SK-N-MC (cell line): Measurements from ENCODE around the gene CASKIN2.

Experiments
- DNase-seq: peaks from one replicate; pipeline ENCODE4 v3.0.0-alpha.2; 2011; ENCODE audit warnings: low read depth, low spot score
- H3K27ac ChIP-seq: fragments of 200-600 bp; sonication (generic); 2 replicates; pipeline ENCODE4 v1.5.1; 2016; ENCODE audit warnings: mixed run types
- H3K36me3 ChIP-seq: fragments of 200-600 bp; sonication (generic); 2 replicates; pipeline ENCODE4 v1.6.1; 2017; ENCODE audit warnings: antibody characterized with exemption, low read length, mixed read lengths; ENCODE audit not compliant: insufficient read depth
- H3K4me3 ChIP-seq: fragments of 200-600 bp; sonication (generic); 2 replicates; pipeline ENCODE4 v1.5.1; 2016
- H3K9ac ChIP-seq: fragments of 200-600 bp; sonication (generic); 2 replicates; pipeline ENCODE4 v1.8.0; 2017; ENCODE audit warnings: mixed run types, mixed read lengths; ENCODE audit not compliant: insufficient read length
- H3K9me3 ChIP-seq: fragments of 200-600 bp; sonication (generic); 2 replicates; pipeline ENCODE4 v1.6.1; 2017; ENCODE audit warnings: low read depth, mild to moderate bottlenecking, antibody characterized with exemption, low read length, moderate library complexity, mixed read lengths
- EZH2 ChIP-seq: fragments of 200-600 bp; sonication (generic); IDR thresholded peaks from one replicate; pipeline ENCODE4 v1.6.1; 2017; ENCODE audit warnings: antibody characterized with exemption
- FOXP2 ChIP-seq: optimal IDR thresholded peaks from 2 replicates; pipeline ENCODE3; 2011; ENCODE audit warnings: mild to moderate bottlenecking, moderate library complexity; ENCODE audit not compliant: insufficient read depth; ENCODE audit errors: extremely low read length, control extremely low read depth
- POLR2AphosphoS5 ChIP-seq: IDR thresholded peaks from 2 replicates; pipeline ENCODE4 v1.6.1; 2012; ENCODE audit warnings: mild to moderate bottlenecking, low read depth, low read length, borderline replicate concordance

Gene CASKIN2

DNA sequence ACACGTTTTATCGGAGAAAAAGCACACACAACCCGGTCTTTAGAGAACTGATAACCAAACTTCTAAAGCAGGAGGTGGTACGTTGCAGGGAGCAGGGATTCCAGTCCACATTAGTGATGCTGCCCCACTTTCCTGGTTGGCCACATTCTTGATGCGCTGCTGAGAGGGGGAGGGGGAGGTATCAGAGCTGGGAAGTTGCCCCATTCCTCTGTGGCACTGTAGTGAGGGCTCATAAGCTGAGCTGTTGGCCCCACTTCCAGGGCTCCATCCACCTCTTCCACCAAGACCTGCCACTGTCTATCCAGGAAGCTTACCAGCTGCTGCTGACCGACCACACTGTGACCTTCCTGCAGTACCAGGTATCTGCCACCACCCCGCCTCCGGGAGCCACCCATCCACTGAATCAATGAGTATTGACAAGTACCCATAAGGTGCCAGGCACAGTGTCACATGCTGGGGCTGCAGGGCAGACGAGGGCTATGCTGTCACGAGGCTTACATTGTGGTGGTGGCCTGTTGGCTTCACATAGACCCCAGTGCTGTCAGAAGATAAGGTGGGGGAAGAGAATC is 2.0 kb upstream of the CASKIN2 start:
- Histone ChIP-seq H3K27ac (no peak overlapping the region), H3K9ac (peak overlapping the region; percentile 78), H3K4me3 (peak overlapping the region; percentile 85), H3K9me3 (no peaks in the 10 kb centered on the region), H3K36me3 (no peaks in the 10 kb centered on the region)
- no peak for DNase-seq
- no peak for TF ChIP-seq EZH2
- no peak for TF ChIP-seq FOXP2
- TF ChIP-seq POLR2AphosphoS5, result no peak

DNA sequence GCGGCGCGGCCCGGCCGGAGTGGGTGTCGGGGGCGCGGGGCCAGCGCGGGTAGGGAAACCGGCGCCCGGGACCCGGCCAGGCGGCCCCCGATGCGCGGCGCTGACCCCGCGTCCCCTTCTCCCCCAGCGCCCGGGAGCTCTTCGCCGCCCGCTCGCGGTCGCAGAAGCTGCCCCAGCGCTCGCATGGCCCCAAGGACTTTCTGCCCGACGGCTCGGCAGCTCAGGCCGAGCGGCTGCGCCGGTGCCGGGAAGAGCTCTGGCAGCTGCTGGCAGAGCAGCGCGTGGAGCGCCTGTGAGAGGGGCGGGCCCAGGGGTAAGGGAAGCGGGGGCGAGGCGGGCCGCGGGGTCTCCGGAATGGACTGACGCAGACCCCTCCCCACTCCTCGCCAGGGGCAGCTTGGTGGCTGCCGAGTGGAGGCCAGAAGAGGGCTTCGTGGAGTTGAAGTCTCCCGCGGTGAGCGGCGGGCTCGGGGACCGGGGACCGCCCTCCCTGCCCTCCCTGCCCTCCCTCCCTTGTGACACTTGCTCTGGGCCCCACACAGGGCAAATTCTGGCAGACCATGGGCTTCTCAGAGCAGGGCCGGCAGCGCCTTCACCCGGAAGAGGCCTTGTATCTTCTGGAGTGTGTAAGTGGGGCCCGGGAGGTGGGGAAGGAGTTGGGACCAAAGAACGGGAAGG is 1.4 kb upstream of the CASKIN2 start:
- H3K27ac ChIP-seq, result no peak overlapping the region
- DNase-seq, result no peak
- peak overlapping the region; percentile 78 for H3K9ac ChIP-seq
- no peaks in the 10 kb centered on the region for H3K9me3 ChIP-seq
- peak overlapping the region; percentile 85 for H3K4me3 ChIP-seq
- no peak for TF ChIP-seq FOXP2
- TF ChIP-seq EZH2, result no peak
- TF ChIP-seq POLR2AphosphoS5, result no peak
- H3K36me3 ChIP-seq, result no peaks in the 10 kb centered on the region

DNA sequence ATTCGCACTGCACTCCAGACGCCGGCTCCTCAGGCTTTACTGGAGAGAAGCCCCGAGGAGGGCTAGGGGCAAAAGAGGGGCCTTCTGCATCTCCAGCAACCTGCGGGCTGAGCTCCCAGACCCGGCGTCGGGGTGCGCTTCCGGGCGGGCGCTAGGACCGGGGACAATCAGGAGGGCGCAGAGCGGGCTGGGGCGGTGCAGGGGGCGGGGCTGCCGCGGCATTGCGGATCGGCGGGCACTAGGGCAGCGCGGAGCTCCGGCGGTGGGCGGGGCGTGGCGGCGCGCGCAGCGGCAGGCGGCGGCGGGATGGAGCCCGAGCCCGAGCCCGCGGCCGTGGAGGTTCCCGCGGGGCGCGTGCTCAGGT is 900 bp upstream of the CASKIN2 start, which contains the start of gene TSEN54:
Gene TSEN54, plus strand, starts transcription at position 274 of the 364 bp plus-strand sequence. Its CDS starts 33 bp downstream, at position 307.
- H3K9ac ChIP-seq, result peak within 1 kb of the TSS; percentile 78
- H3K9me3 ChIP-seq, result no peaks in the 10 kb centered on the region
- no peak within 1 kb of the TSS for H3K27ac ChIP-seq

DNA sequence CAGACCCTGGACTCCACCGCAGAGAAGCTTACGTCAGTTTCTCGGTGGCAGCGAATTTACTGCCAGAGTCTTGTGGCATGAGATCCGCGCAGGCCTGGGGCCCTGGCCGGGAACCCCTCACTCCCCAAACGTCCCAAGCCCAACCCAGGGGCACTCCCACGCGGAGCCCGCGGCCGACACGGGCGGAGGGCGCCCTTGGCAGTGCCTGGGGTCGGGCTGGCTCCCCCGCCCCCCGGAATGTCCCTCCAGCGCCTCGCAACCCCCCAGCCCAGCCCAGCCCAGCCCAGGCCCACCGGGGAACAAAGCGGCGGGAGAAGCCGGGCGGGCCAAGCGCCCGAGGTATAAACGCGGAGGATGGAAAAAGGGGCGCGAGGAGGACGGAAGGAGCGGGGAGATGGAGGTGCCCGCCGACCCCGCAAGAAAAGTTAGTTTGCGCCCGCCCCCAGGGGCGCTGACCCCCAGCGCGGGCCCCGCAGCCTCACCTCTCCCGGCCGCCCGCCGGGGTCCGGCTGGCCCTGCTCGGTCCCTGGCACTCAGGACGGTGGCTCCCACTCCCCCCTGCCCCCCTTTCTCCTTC is 330 bp downstream of the CASKIN2 start:
- Histone ChIP-seq H3K4me3 (peak overlapping the region; percentile 85), H3K9me3 (no peaks in the 10 kb centered on the region), H3K27ac (no peak overlapping the region), H3K9ac (peak overlapping the region; percentile 76), H3K36me3 (no peaks in the 10 kb centered on the region)
- no peak for DNase-seq
- no peak for TF ChIP-seq POLR2AphosphoS5
- no peak for TF ChIP-seq EZH2
- TF ChIP-seq FOXP2, result no peak

More for the DNA sequence above, 900 bp upstream of the CASKIN2 start, which contains the start of gene TSEN54:
- no peak for TF ChIP-seq POLR2AphosphoS5
- peak; percentile 25 for TF ChIP-seq FOXP2
- TF ChIP-seq EZH2, result no peak
- peak within 1 kb of the TSS; percentile 85 for H3K4me3 ChIP-seq
- no peaks in the 10 kb centered on the region for H3K36me3 ChIP-seq
- peak; percentile 14 for DNase-seq

DNA sequence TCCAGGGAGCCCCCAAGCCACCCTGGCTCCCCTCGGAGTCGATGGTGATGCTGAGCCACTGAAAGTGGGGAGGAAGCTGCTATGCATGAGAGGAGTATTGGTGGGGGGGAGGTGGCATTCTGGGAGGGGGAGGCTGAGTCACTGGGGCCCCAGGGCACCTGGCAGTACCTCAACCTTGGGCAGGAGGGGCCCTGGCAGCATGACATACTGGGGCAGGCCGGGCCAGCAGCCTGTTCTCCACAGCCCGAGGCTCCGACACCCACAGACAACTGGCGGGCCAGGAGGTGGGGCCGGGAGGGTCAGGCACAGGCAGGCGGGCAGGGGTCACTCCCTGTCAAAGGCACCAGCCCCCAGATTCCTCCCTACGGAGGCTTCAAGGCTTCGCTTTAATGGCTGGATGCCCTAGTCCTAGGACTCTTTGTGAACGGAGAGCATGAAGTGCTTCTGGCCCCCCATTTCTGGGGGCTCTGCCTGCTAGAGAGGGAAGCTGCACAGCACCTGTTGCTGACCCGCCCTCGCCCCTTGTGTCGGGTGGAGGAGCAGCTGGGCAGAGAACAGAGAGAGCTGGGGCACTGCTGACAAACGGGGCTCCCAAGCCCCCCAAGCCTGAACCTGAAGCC is 928 bp downstream of the CASKIN2 start:
- H3K36me3 ChIP-seq, result no peaks in the 10 kb centered on the region
- H3K9me3 ChIP-seq, result no peaks in the 10 kb centered on the region
- no peak for DNase-seq
- no peak overlapping the region for H3K27ac ChIP-seq
- TF ChIP-seq FOXP2 (no peak), EZH2 (no peak), POLR2AphosphoS5 (no peak)
- H3K9ac ChIP-seq, result peak overlapping the region; percentile 76
- H3K4me3 ChIP-seq, result peak overlapping the region; percentile 85

DNA sequence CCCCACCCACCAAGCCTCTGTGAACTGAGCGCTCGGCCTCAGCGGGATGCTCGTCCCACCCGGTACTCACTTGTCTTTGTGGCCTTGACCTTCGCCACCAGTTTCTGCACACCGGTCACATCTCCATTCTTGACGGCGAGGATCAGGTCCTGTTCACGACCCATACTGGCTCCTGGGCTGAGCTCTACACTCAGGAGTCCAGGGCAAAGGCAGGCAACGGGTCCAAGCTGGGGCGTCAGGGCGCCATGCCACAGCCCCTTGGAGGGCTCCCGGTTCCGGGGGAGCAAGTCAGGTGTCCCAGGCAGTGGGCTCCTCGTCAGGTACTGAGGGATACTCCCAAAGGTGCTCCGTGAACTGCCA is 1.7 kb downstream of the CASKIN2 start:
- H3K9ac ChIP-seq, result no peak overlapping the region
- H3K36me3 ChIP-seq, result no peaks in the 10 kb centered on the region
- no peak for TF ChIP-seq FOXP2
- no peak for TF ChIP-seq POLR2AphosphoS5
- no peak for TF ChIP-seq EZH2
- H3K9me3 ChIP-seq, result no peaks in the 10 kb centered on the region
- no peak overlapping the region for H3K27ac ChIP-seq
- peak overlapping the region; percentile 85; the same call in 1 of the 2 replicates for H3K4me3 ChIP-seq
- no peak for DNase-seq

DNA sequence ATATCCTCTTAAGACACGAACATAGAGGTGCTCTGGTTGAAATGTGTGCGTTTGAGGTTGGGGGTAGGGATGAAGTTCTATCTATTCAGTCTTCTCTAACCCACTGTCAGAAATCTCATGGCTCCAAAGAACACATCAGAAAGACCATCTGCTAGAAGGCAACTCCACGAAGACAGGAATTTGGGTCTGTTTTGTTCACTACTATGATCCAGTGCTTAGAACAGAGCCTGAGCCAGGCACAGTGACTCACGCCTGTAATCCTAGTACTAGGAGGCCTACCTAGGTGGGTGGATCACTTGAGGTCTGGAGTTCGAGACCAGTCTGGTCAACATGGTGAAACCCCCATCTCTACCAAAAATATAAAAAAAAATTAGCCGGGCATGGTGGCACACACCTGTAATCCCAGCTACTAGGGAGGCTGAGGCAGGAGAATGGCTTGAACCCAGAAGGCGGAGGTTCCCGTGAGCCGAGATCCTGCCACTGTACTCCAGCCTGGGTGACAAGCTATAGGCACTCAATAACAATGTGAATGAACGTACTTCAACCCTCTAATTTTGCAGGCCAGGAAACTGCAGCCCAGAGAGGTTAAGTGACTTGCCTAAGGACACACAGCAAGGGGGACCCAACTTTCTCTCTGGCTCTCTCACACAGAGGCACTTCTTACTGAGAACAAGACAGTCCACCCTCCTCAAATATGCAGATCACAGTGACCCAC is 2.3 kb downstream of the CASKIN2 start:
- Histone ChIP-seq H3K9me3 (no peaks in the 10 kb centered on the region), H3K9ac (no peak overlapping the region), H3K4me3 (no peak overlapping the region), H3K36me3 (no peaks in the 10 kb centered on the region), H3K27ac (no peak overlapping the region)
- no peak for DNase-seq
- TF ChIP-seq POLR2AphosphoS5 (no peak), FOXP2 (no peak), EZH2 (no peak)
